Esophagus squamous epithelium (tissue), 4 donors: ENCODE data around the gene TAF9B. TPM values are rescaled to one million over a fixed set of nuclear protein-coding genes. Genes with fewer than 3 reads are reported as not detected.

Experiments
- total RNA-seq, 4 donors: library from RNA; depleted of rRNA; stranded (reverse); fragments of >200 nt; gene quantifications; one replicate each; pipeline ENCODE4 v1.1.0, GENCODE V29; 2016

TAF9B gene
- total RNA-seq, 4 donors from 2014 or later = 6.6 to 25.2 (median 16.5) TPM

Other genes starting within 250 kb of the TAF9B start
- gene MAGT1, start 244.2 kb downstream of the TAF9B start, total RNA-seq = 10 to 100 TPM; 31.0 to 51.2 (median 38.4) TPM
- 100 to 1,000 TPM; 557 to 908 (median 740) TPM for gene COX7B, start 240.2 kb downstream of the TAF9B start, total RNA-seq
- 10 to 100 TPM in 3 of 4 donors, 1 to 10 TPM in 1; 9.4 to 14.7 (median 11.1) TPM for gene ATP7A, start 229.0 kb downstream of the TAF9B start, total RNA-seq
- not detected for gene PGAM4, start 170.0 kb downstream of the TAF9B start, total RNA-seq
- 100 to 1,000 TPM; 179 to 377 (median 336) TPM for gene PGK1, start 35.4 kb downstream of the TAF9B start, total RNA-seq
- 1 to 10 TPM in 1 of 4 donors, under 1 TPM in 3; 0.26 to 4.8 (median 0.85) TPM for gene CYSLTR1, start 188.0 kb upstream of the TAF9B start, total RNA-seq